ENCODE measurements around the gene TMEM204.

DNA sequence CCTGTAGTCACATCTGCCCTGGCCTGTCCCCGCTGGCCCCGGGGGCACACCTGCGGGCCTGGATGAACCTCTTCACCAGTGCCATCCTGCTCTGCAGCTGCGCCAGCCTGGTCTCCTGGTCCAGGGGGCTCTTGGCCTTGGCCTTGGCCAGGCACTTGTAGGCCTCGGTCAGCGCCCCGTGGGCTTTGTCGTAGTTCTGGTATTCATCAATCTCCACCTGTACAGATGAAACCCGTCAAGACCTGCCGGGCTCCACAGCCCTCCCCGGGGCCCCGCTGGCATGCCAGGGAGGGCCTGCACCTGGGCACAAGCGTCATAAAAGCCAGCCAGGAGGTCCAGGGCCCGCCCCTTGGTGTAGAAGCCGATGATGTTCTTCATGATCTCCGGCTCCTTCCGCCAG, 13.6 kb upstream of the TMEM204 start:
- TF ChIP-seq CTCF (IDR thresholded peaks at IDR 0.05) (no peak), ZFX (IDR thresholded peaks at IDR 0.05; ENCODE audit: borderline replicate concordance) (no peak)

All from 22Rv1 (cell line).